ENCODE data around the gene LGALS1. TPM values are rescaled to one million over a fixed set of nuclear protein-coding genes. Genes with fewer than 3 reads are reported as not detected.
"Not testable (repeated sequence)": the region's sequence is repeated elsewhere in the genome, so short reads cannot be mapped to it uniquely, and the experiment has no call there.

Gene LGALS1
- total RNA-seq, 5 donors from 2014 or later (not counting 1 experiment from before 2014, with no cell fraction given): 39.5 to 206 (median 99.2) TPM

- no peak overlapping the region for H3K4me3 Mint-ChIP-seq
- Histone ChIP-seq H3K36me3 (ENCODE audit: control insufficient read depth in 2 of 2, extremely low read depth in 1 of 2, insufficient read depth in 1 of 2, low read length in 1 of 2) (peaks cover 2 to 3% of the 10 kb centered on the region in 2 donors), H3K4me1 (ENCODE audit: control insufficient read depth in 1 of 2, extremely low read depth in 1 of 2, insufficient read depth in 2 of 2, low read length in 2 of 2) (no peaks in the 10 kb centered on the region), H3K27me3 (replicated peaks in 1 of 2; ENCODE audit: control insufficient read depth in 2 of 2, extremely low read depth in 1 of 2, insufficient read depth in 2 of 2, low read length in 1 of 2) (no peaks in the 10 kb centered on the region), H3K27ac (ENCODE audit: low read length) (no peak overlapping the region), H3K9me3 (no peaks in the 10 kb centered on the region), H3K4me3 (ENCODE audit: control insufficient read depth in 1 of 2, extremely low read depth in 1 of 2, low read length in 1 of 2) (no peak overlapping the region)
- H3K9me3 Mint-ChIP-seq: no peaks in the 10 kb centered on the region
- H3K4me1 Mint-ChIP-seq: no peaks in the 10 kb centered on the region
- POLR2A ChIA-PET: no interaction called here
- H3K27ac Mint-ChIP-seq: no peak overlapping the region
- CTCF ChIA-PET: interaction anchor here in 1 of 2 donors (0.9 kb wide), 1 partner anchor 28 kb away, joined by 3 read pairs; no protein-coding TSS in a partner anchor
- H3K36me3 Mint-ChIP-seq: peaks cover 13% of the 10 kb centered on the region
- 81% methylated on average over 5 of the region's 7 CpGs for WGBS (ENCODE audit: insufficient coverage)
- no peak for ATAC-seq (replicated peaks in 1 of 4)
- no peaks in the 10 kb centered on the region for H3K27me3 Mint-ChIP-seq
- no peak for DNase-seq
These were observed 38.3 kb downstream of the LGALS1 start for GRCh38 chr22:37713761-37714160.

GRCh38 chr22:37714634-37715033 is 39.2 kb downstream of the LGALS1 start:
- H3K9me3 Mint-ChIP-seq: no peaks in the 10 kb centered on the region
- H3K27ac Mint-ChIP-seq: no peak overlapping the region
- Histone ChIP-seq H3K4me1 (ENCODE audit: control insufficient read depth in 1 of 2, extremely low read depth in 1 of 2, insufficient read depth in 2 of 2, low read length in 2 of 2) (no peaks in the 10 kb centered on the region), H3K36me3 (ENCODE audit: control insufficient read depth in 2 of 2, extremely low read depth in 1 of 2, insufficient read depth in 1 of 2, low read length in 1 of 2) (peaks cover 2 to 3% of the 10 kb centered on the region in 2 donors), H3K9me3 (no peaks in the 10 kb centered on the region), H3K27ac (ENCODE audit: low read length) (no peak overlapping the region), H3K27me3 (replicated peaks in 1 of 2; ENCODE audit: control insufficient read depth in 2 of 2, extremely low read depth in 1 of 2, insufficient read depth in 2 of 2, low read length in 1 of 2) (no peaks in the 10 kb centered on the region), H3K4me3 (ENCODE audit: control insufficient read depth in 1 of 2, extremely low read depth in 1 of 2, low read length in 1 of 2) (no peak overlapping the region)
- no peak overlapping the region for H3K4me3 Mint-ChIP-seq
- no peak for DNase-seq
- H3K27me3 Mint-ChIP-seq: no peaks in the 10 kb centered on the region
- H3K4me1 Mint-ChIP-seq: no peaks in the 10 kb centered on the region
- POLR2A ChIA-PET: no interaction called here
- 100% methylated on average over 1 of the region's 2 CpGs for WGBS (ENCODE audit: insufficient coverage)
- H3K36me3 Mint-ChIP-seq: peaks cover 13% of the 10 kb centered on the region
- ATAC-seq (replicated peaks in 1 of 4): no peak
- CTCF ChIA-PET: no interaction called here

GRCh38 chr22:37715760-37716159 is 40.3 kb downstream of the LGALS1 start:
- H3K4me3 ChIP-seq (ENCODE audit: control insufficient read depth in 1 of 2, extremely low read depth in 1 of 2, low read length in 1 of 2): no peak overlapping the region
- ChIA-PET POLR2A (interaction anchor here in 1 of 2 donors (0.6 kb wide), 1 partner anchor 241 kb away, joined by 4 read pairs; no protein-coding TSS in a partner anchor), CTCF (no interaction called here)
- no peaks in the 10 kb centered on the region for H3K27me3 ChIP-seq (replicated peaks in 1 of 2; ENCODE audit: control insufficient read depth in 2 of 2, extremely low read depth in 1 of 2, insufficient read depth in 2 of 2, low read length in 1 of 2)
- no peaks in the 10 kb centered on the region for H3K9me3 ChIP-seq
- Mint-ChIP-seq H3K36me3 (peaks cover 13% of the 10 kb centered on the region), H3K9me3 (no peaks in the 10 kb centered on the region), H3K27me3 (no peaks in the 10 kb centered on the region), H3K4me1 (no peaks in the 10 kb centered on the region), H3K4me3 (no peak overlapping the region), H3K27ac (no peak overlapping the region)
- no peak overlapping the region for H3K27ac ChIP-seq (ENCODE audit: low read length)
- no peak for ATAC-seq (replicated peaks in 1 of 4)
- H3K4me1 ChIP-seq (ENCODE audit: control insufficient read depth in 1 of 2, extremely low read depth in 1 of 2, insufficient read depth in 2 of 2, low read length in 2 of 2): no peaks in the 10 kb centered on the region
- no peak for DNase-seq
- WGBS (ENCODE audit: insufficient coverage): 100% methylated on average over 4 of the region's 7 CpGs
- H3K36me3 ChIP-seq (ENCODE audit: control insufficient read depth in 2 of 2, extremely low read depth in 1 of 2, insufficient read depth in 1 of 2, low read length in 1 of 2): peaks cover 0 to 2% of the 10 kb centered on the region in 2 donors

- no peaks in the 10 kb centered on the region for H3K9me3 ChIP-seq
- no peak for ATAC-seq (replicated peaks in 1 of 4)
- Mint-ChIP-seq H3K9me3 (no peaks in the 10 kb centered on the region), H3K27me3 (no peaks in the 10 kb centered on the region), H3K4me1 (no peaks in the 10 kb centered on the region), H3K27ac (no peak overlapping the region), H3K36me3 (peaks cover 13% of the 10 kb centered on the region), H3K4me3 (no peak overlapping the region)
- DNase-seq: no peak
- peaks cover 0 to 2% of the 10 kb centered on the region in 2 donors for H3K36me3 ChIP-seq (ENCODE audit: control insufficient read depth in 2 of 2, extremely low read depth in 1 of 2, insufficient read depth in 1 of 2, low read length in 1 of 2)
- 92% methylated on average over 9 of the region's 9 CpGs for WGBS (ENCODE audit: insufficient coverage)
- no peak overlapping the region for H3K4me3 ChIP-seq (ENCODE audit: control insufficient read depth in 1 of 2, extremely low read depth in 1 of 2, low read length in 1 of 2)
- CTCF ChIA-PET: no interaction called here
- H3K4me1 ChIP-seq (ENCODE audit: control insufficient read depth in 1 of 2, extremely low read depth in 1 of 2, insufficient read depth in 2 of 2, low read length in 2 of 2): no peaks in the 10 kb centered on the region
- POLR2A ChIA-PET: no interaction called here
- no peaks in the 10 kb centered on the region for H3K27me3 ChIP-seq (replicated peaks in 1 of 2; ENCODE audit: control insufficient read depth in 2 of 2, extremely low read depth in 1 of 2, insufficient read depth in 2 of 2, low read length in 1 of 2)
- no peak overlapping the region for H3K27ac ChIP-seq (ENCODE audit: low read length)
These were observed 41.3 kb downstream of the LGALS1 start for GRCh38 chr22:37716708-37717107.

GRCh38 chr22:37717235-37717634 is 41.8 kb downstream of the LGALS1 start:
- H3K4me1 ChIP-seq (ENCODE audit: control insufficient read depth in 1 of 2, extremely low read depth in 1 of 2, insufficient read depth in 2 of 2, low read length in 2 of 2); H3K9me3 ChIP-seq; H3K27me3 Mint-ChIP-seq; H3K27me3 ChIP-seq (replicated peaks in 1 of 2; ENCODE audit: control insufficient read depth in 2 of 2, extremely low read depth in 1 of 2, insufficient read depth in 2 of 2, low read length in 1 of 2); DNase-seq; CTCF ChIA-PET; H3K4me3 ChIP-seq (ENCODE audit: control insufficient read depth in 1 of 2, extremely low read depth in 1 of 2, low read length in 1 of 2); H3K27ac ChIP-seq (ENCODE audit: low read length); H3K4me1 Mint-ChIP-seq; H3K27ac Mint-ChIP-seq; POLR2A ChIA-PET; ATAC-seq (replicated peaks in 1 of 4); H3K36me3 ChIP-seq (ENCODE audit: control insufficient read depth in 2 of 2, extremely low read depth in 1 of 2, insufficient read depth in 1 of 2, low read length in 1 of 2); H3K9me3 Mint-ChIP-seq; H3K4me3 Mint-ChIP-seq: not testable (repeated sequence)
- WGBS (ENCODE audit: insufficient coverage): 98% methylated on average over 4 of the region's 7 CpGs
- peaks cover 13% of the 10 kb centered on the region for H3K36me3 Mint-ChIP-seq

- ATAC-seq (replicated peaks in 1 of 4); CTCF ChIA-PET: not testable (repeated sequence)
These were observed 42.4 kb downstream of the LGALS1 start for GRCh38 chr22:37717746-37718305.

More at GRCh38 chr22:37717746-37718305, 42.4 kb downstream of the LGALS1 start:
- H3K36me3 ChIP-seq (ENCODE audit: control insufficient read depth in 2 of 2, extremely low read depth in 1 of 2, insufficient read depth in 1 of 2, low read length in 1 of 2); H3K4me1 ChIP-seq (ENCODE audit: control insufficient read depth in 1 of 2, extremely low read depth in 1 of 2, insufficient read depth in 2 of 2, low read length in 2 of 2); H3K9me3 ChIP-seq; POLR2A ChIA-PET; H3K4me3 ChIP-seq (ENCODE audit: control insufficient read depth in 1 of 2, extremely low read depth in 1 of 2, low read length in 1 of 2); H3K9me3 Mint-ChIP-seq; H3K27me3 ChIP-seq (replicated peaks in 1 of 2; ENCODE audit: control insufficient read depth in 2 of 2, extremely low read depth in 1 of 2, insufficient read depth in 2 of 2, low read length in 1 of 2); H3K27me3 Mint-ChIP-seq; H3K4me3 Mint-ChIP-seq; DNase-seq; H3K27ac Mint-ChIP-seq; H3K27ac ChIP-seq (ENCODE audit: low read length); H3K4me1 Mint-ChIP-seq: not testable (repeated sequence)
- peaks cover 13% of the 10 kb centered on the region for H3K36me3 Mint-ChIP-seq
- 96% methylated on average over 33 of the region's 38 CpGs for WGBS (ENCODE audit: insufficient coverage)
